H9 (cell line): ENCODE measurements around the gene DPP10. TPM values are rescaled to one million over a fixed set of nuclear protein-coding genes. Genes with fewer than 3 reads are reported as not detected.

Source experiments
- DNase-seq: peaks from one replicate; pipeline ENCODE4 v3.0.0-alpha.2; 2017
- H2AFZ ChIP-seq: one replicate; pipeline ENCODE4 v1.6.1; 2013; ENCODE audit warnings: mild to moderate bottlenecking, low read length, control low read depth, moderate library complexity
- H2AK5ac ChIP-seq: 2 replicates; pipeline ENCODE4 v1.6.1; 2013; ENCODE audit warnings: low read length, control low read depth, mixed read lengths; ENCODE audit not compliant: insufficient read length
- H2BK120ac ChIP-seq: one replicate; pipeline ENCODE4 v1.6.1; 2013; ENCODE audit warnings: low read depth, mild to moderate bottlenecking, low read length, control low read depth, inconsistent platforms; ENCODE audit not compliant: poor library complexity, severe bottlenecking
- H2BK12ac ChIP-seq: 2 replicates; pipeline ENCODE4 v1.6.1; 2013; ENCODE audit warnings: low read length, control low read depth, mixed read lengths, low read depth; ENCODE audit not compliant: insufficient read length
- H2BK15ac ChIP-seq: 2 replicates; pipeline ENCODE4 v1.6.1; 2013; ENCODE audit warnings: low read depth, low read length, control low read depth
- H2BK20ac ChIP-seq: one replicate; pipeline ENCODE4 v1.6.1; 2013; ENCODE audit warnings: low read depth, mild to moderate bottlenecking, low read length, control low read depth, inconsistent platforms; ENCODE audit not compliant: poor library complexity, severe bottlenecking
- H2BK5ac ChIP-seq: 2 replicates; pipeline ENCODE4 v1.6.1; 2013; ENCODE audit warnings: low read length, control low read depth, mixed read lengths; ENCODE audit not compliant: insufficient read length
- H3K14ac ChIP-seq: 2 replicates; pipeline ENCODE4 v1.6.1; 2013; ENCODE audit warnings: low read length, control low read depth; ENCODE audit not compliant: insufficient read depth
- H3K18ac ChIP-seq: 2 replicates; pipeline ENCODE4 v1.6.1; 2013; ENCODE audit warnings: low read depth, mild to moderate bottlenecking, mixed read lengths, low read length, control low read depth; ENCODE audit not compliant: insufficient read length
- H3K23ac ChIP-seq: 2 replicates; pipeline ENCODE4 v1.6.1; 2013; ENCODE audit warnings: low read length, control low read depth, mixed read lengths, low read depth; ENCODE audit not compliant: insufficient read length
- H3K23me2 ChIP-seq: 2 replicates; pipeline ENCODE4 v1.6.1; 2013; ENCODE audit warnings: low read depth, mild to moderate bottlenecking, mixed read lengths, low read length, control low read depth; ENCODE audit not compliant: insufficient read length, poor library complexity, severe bottlenecking
- H3K27ac ChIP-seq: 2 replicates; pipeline ENCODE4 v1.5.1; 2013; ENCODE audit warnings: low read length, control low read depth, mixed read lengths, low read depth; ENCODE audit not compliant: insufficient read length
- H3K27me3 ChIP-seq: 2 replicates; pipeline ENCODE4 v1.6.1; 2013; ENCODE audit warnings: low read length, control low read depth, inconsistent platforms; ENCODE audit not compliant: insufficient read depth
- H3K4ac ChIP-seq: 2 replicates; pipeline ENCODE4 v1.6.1; 2013; ENCODE audit warnings: low read depth, mild to moderate bottlenecking, control low read depth, inconsistent platforms, low read length, moderate library complexity
- H3K4me1 ChIP-seq: 2 replicates; pipeline ENCODE4 v1.6.1; 2013; ENCODE audit warnings: low read length, control low read depth, inconsistent platforms; ENCODE audit not compliant: insufficient read depth
- H3K4me2 ChIP-seq: 2 replicates; pipeline ENCODE4 v1.6.1; 2013; ENCODE audit warnings: low read length, control low read depth, mixed read lengths; ENCODE audit not compliant: insufficient read length, insufficient read depth
- H3K56ac ChIP-seq: 2 replicates; pipeline ENCODE4 v1.6.1; 2013; ENCODE audit warnings: low read depth, mild to moderate bottlenecking, mixed read lengths, low read length, control low read depth; ENCODE audit not compliant: insufficient read length
- H3K79me1 ChIP-seq: 2 replicates; pipeline ENCODE4 v1.6.1; 2013; ENCODE audit warnings: low read depth, mild to moderate bottlenecking, moderate library complexity, low read length, control low read depth, inconsistent platforms; ENCODE audit not compliant: insufficient read depth, poor library complexity, severe bottlenecking
- H3K79me2 ChIP-seq: 2 replicates; pipeline ENCODE4 v1.6.1; 2013; ENCODE audit warnings: low read length, control low read depth, inconsistent platforms; ENCODE audit not compliant: insufficient read depth
- H3K9ac ChIP-seq: 2 replicates; pipeline ENCODE4 v1.6.1; 2013; ENCODE audit warnings: low read length, control low read depth, mixed read lengths; ENCODE audit not compliant: insufficient read length; ENCODE audit errors: extremely low read depth
- H3K9me3 ChIP-seq: one replicate; pipeline ENCODE4 v1.6.1; 2013; ENCODE audit warnings: low read depth, low read length, inconsistent platforms; ENCODE audit not compliant: control insufficient read depth
- H3T11ph ChIP-seq: one replicate; pipeline ENCODE4 v1.6.1; 2013; ENCODE audit warnings: mild to moderate bottlenecking, low read length, control low read depth, inconsistent platforms
- H4K20me1 ChIP-seq: one replicate; pipeline ENCODE4 v1.6.1; 2013; ENCODE audit not compliant: control insufficient read depth, insufficient read length, insufficient read depth
- H4K5ac ChIP-seq: 2 replicates; pipeline ENCODE4 v1.6.1; 2013; ENCODE audit warnings: low read depth, mild to moderate bottlenecking, mixed read lengths, low read length, control low read depth; ENCODE audit not compliant: insufficient read length
- H4K8ac ChIP-seq: replicated peaks from 2 replicates; pipeline ENCODE4 v1.6.1; 2013; ENCODE audit warnings: low read length, control low read depth, mixed read lengths, low read depth; ENCODE audit not compliant: insufficient read length
- H4K91ac ChIP-seq: 2 replicates; pipeline ENCODE4 v1.6.1; 2013; ENCODE audit warnings: low read depth, mild to moderate bottlenecking, moderate library complexity, mixed read lengths, low read length, control low read depth; ENCODE audit not compliant: insufficient read length
- H3K27ac Mint-ChIP-seq, 3 experiments: 2 replicates in 2 of 3; 3 replicates in 1 of 3; pipeline ENCODE4 v1.8.0; 2020 to 2021; ENCODE audit warnings: mixed read lengths in 3 of 3, mild to moderate bottlenecking in 1 of 3, moderate library complexity in 1 of 3
- H3K27me3 Mint-ChIP-seq: 2 replicates; pipeline ENCODE4 v1.8.0; 2021; ENCODE audit warnings: low read depth, mild to moderate bottlenecking, moderate library complexity, mixed read lengths
- H3K36me3 Mint-ChIP-seq, 3 experiments: 2 replicates in 2 of 3; 3 replicates in 1 of 3; pipeline ENCODE4 v1.8.0; 2020 to 2021; ENCODE audit warnings: low read depth in 3 of 3, mixed read lengths in 3 of 3; ENCODE audit not compliant: insufficient read depth in 1 of 3
- H3K4me1 Mint-ChIP-seq, 2 experiments: 2 replicates each; pipeline ENCODE4 v1.8.0; 2020; ENCODE audit warnings: mixed read lengths in 2 of 2
- H3K4me3 Mint-ChIP-seq, 2 experiments: 2 replicates in 1 of 2; 3 replicates in 1 of 2; pipeline ENCODE4 v1.8.0; 2020 to 2021; ENCODE audit warnings: mild to moderate bottlenecking in 2 of 2, mixed read lengths in 2 of 2, moderate library complexity in 1 of 2
- H3K9me3 Mint-ChIP-seq, 2 experiments: 2 replicates in 1 of 2; 3 replicates in 1 of 2; pipeline ENCODE4 v1.8.0; 2020; ENCODE audit warnings: mild to moderate bottlenecking in 2 of 2, mixed read lengths in 2 of 2, moderate library complexity in 1 of 2
- CTCF ChIP-seq: fragments of 200-600 bp; sonication (generic); conservative IDR thresholded peaks from 3 replicates; pipeline ENCODE4 v1.8.0; 2021; ENCODE audit warnings: antibody characterized with exemption, mild to moderate bottlenecking
- WGBS: extraction: QIAGEN DNeasy Blood & Tissue Kit; methylation state at CpG from one replicate; pipeline ENCODE4 v1.1.7; 2013; ENCODE audit warnings: missing lambda C conversion rate, low lambda C conversion rate, mixed read lengths; ENCODE audit not compliant: insufficient read length; ENCODE audit errors: extremely low coverage; 5-methylcytosine and 5-hydroxymethylcytosine counted together
- total RNA-seq: library from RNA; stranded (reverse); gene quantifications from 2 replicates; pipeline ENCODE4 v1.2.1, GENCODE V29; 2021

The DPP10 gene
- total RNA-seq, 1 experiment from 2014 or later = 11.3 TPM

- H2AK5ac ChIP-seq = no peak overlapping the region
- Mint-ChIP-seq H3K36me3 (peaks cover 0 to 23% (median 3%) of the 10 kb centered on the region in 3 experiments; a peak in 5 of 7 replicates), H3K27me3 (no peaks in the 10 kb centered on the region), H3K4me1 (peaks cover 4 to 10% of the 10 kb centered on the region in 2 experiments; a peak in 2 of 4 replicates), H3K4me3 (no peak overlapping the region), H3K9me3 (peaks cover 0 to 3% of the 10 kb centered on the region in 2 experiments; a peak in 3 of 5 replicates), H3K27ac (peak overlapping the region in 1 of 3 experiments; percentile 54; a peak in 2 of 7 replicates)
- no peak overlapping the region for H2BK5ac ChIP-seq
- H2AFZ ChIP-seq = no peak overlapping the region
- H3K79me1 ChIP-seq = no peaks in the 10 kb centered on the region
- no CpG with 5 or more reads among the region's 2 CpGs for WGBS
- no peak overlapping the region for H3K4me2 ChIP-seq
- no peak overlapping the region for H3K14ac ChIP-seq
- H4K91ac ChIP-seq = no peak overlapping the region
- no peak overlapping the region for H3K27ac ChIP-seq
- H3T11ph ChIP-seq = no peak overlapping the region
- H3K9me3 ChIP-seq = no peaks in the 10 kb centered on the region
- H4K20me1 ChIP-seq = no peaks in the 10 kb centered on the region
- H3K56ac ChIP-seq = no peak overlapping the region
- H2BK15ac ChIP-seq = no peak overlapping the region
- H3K23me2 ChIP-seq = no peaks in the 10 kb centered on the region
- H3K79me2 ChIP-seq = no peaks in the 10 kb centered on the region
- no peak for DNase-seq
- no peak overlapping the region for H3K9ac ChIP-seq
- no peak overlapping the region for H3K18ac ChIP-seq
- no peaks in the 10 kb centered on the region for H3K4me1 ChIP-seq
- no peak overlapping the region for H3K23ac ChIP-seq
- TF ChIP-seq CTCF = no peak
- no peak overlapping the region for H4K8ac ChIP-seq
- no peak overlapping the region for H3K4ac ChIP-seq
- no peak overlapping the region for H2BK20ac ChIP-seq
- H4K5ac ChIP-seq = no peak overlapping the region
- no peak overlapping the region for H2BK120ac ChIP-seq
- H3K27me3 ChIP-seq = no peaks in the 10 kb centered on the region
- no peak overlapping the region for H2BK12ac ChIP-seq
Measured at GRCh38 chr2:115413791-115414190, 971.4 kb downstream of the DPP10 start.
